Kidney (tissue), 14 donors: ENCODE measurements around the gene C1orf116. TPM values are rescaled to one million over a fixed set of nuclear protein-coding genes. Genes with fewer than 3 reads are reported as not detected.

Experiments
- DNase-seq, 5 donors: peaks; one replicate each; pipeline ENCODE4 v3.0.0-alpha.2; 2013 to 2020
- FAIRE-seq: peaks from 2 replicates; lab custom pipeline; 2012; peaks lifted over from hg19 to GRCh38; lab: Jason Lieb, UNC
- H3K27ac ChIP-seq, 2 donors: one replicate each; pipeline ENCODE4 v1.7.0; 2013; ENCODE audit warnings: low read depth in 2 of 2, low read length in 2 of 2, inconsistent platforms in 1 of 2
- H3K27me3 ChIP-seq: one replicate; pipeline ENCODE4 v1.7.1; 2013; ENCODE audit warnings: low read length, inconsistent platforms; ENCODE audit not compliant: control insufficient read depth, insufficient read depth
- H3K36me3 ChIP-seq, 3 donors: one replicate each; pipeline versions ENCODE4 v1.7.0 to v1.7.1; 2013; ENCODE audit warnings: low read length in 3 of 3, control low read depth in 1 of 3, inconsistent platforms in 1 of 3; ENCODE audit not compliant: insufficient read depth in 3 of 3, control insufficient read depth in 2 of 3
- H3K4me1 ChIP-seq, 3 donors: one replicate each; pipeline versions ENCODE4 v1.7.0 to v1.7.1; 2013; ENCODE audit warnings: low read length in 3 of 3, inconsistent platforms in 1 of 3, low read depth in 1 of 3; ENCODE audit not compliant: control insufficient read depth in 2 of 3, insufficient read depth in 2 of 3
- H3K4me3 ChIP-seq, 3 donors: one replicate each; pipeline versions ENCODE4 v1.7.0 to v1.8.1; 2013; ENCODE audit warnings: low read length in 3 of 3, control low read depth in 1 of 3, inconsistent platforms in 1 of 3
- H3K9ac ChIP-seq, 3 donors: one replicate each; pipeline versions ENCODE4 v1.7.0 to v1.7.1; 2013; ENCODE audit warnings: low read length in 3 of 3, control low read depth in 1 of 3, inconsistent platforms in 1 of 3
- H3K9me3 ChIP-seq, 3 donors: one replicate each; pipeline versions ENCODE4 v1.7.0 to v1.7.1; 2013; ENCODE audit warnings: low read length in 3 of 3, control low read depth in 1 of 3, inconsistent platforms in 1 of 3; ENCODE audit not compliant: control insufficient read depth in 2 of 3, insufficient read depth in 1 of 3
- intact Hi-C: fragments of 100-400 bp; cut with DNase I; formaldehyde crosslinking; loops from one replicate; pipeline ENCODE4 v1.11.1; 2022
- polyA plus RNA-seq: library from polyadenylated mRNA; stranded (reverse); fragments of 350-450 nt; fragmentation: Illumina TruSeq; extraction: RNeasy Lipid Tissue Mini Kit (QIAGEN cat#74804); gene quantifications from one replicate; pipeline ENCODE4 v1.2.3, GENCODE V29; 2014; ENCODE audit warnings: low read depth, low replicate concordance; ENCODE audit not compliant: insufficient read depth
- total RNA-seq: library from RNA; stranded (reverse); fragmentation: NEBNext Ultra II Directional; extraction: Animal tissue kit (Norgen Biotek cat#: 25700); gene quantifications from one replicate; pipeline ENCODE4 v1.2.1, GENCODE V29; 2021
- TF ChIP-seq, protein P1 (sequence below): IDR thresholded peaks from 3 replicates; pipeline ENCODE4 v1.5.1; 2012; ENCODE audit warnings: mild to moderate bottlenecking, moderate library complexity, borderline replicate concordance; ENCODE audit not compliant: insufficient read depth; ENCODE audit errors: extremely low read depth
- donor health status: control.
- donor health status: control.
- donor health status: control.
- donor health status: control.
- donor health status: control.
- donor health status: DM: yes; HTN: yes; CAD: no.
- donor health status: Normal renal cell carcinoma (clear cell type).

Gene C1orf116
- total and polyA plus RNA-seq, 2 donors from 2014 or later = 11.9 to 19.6 TPM

DNA sequence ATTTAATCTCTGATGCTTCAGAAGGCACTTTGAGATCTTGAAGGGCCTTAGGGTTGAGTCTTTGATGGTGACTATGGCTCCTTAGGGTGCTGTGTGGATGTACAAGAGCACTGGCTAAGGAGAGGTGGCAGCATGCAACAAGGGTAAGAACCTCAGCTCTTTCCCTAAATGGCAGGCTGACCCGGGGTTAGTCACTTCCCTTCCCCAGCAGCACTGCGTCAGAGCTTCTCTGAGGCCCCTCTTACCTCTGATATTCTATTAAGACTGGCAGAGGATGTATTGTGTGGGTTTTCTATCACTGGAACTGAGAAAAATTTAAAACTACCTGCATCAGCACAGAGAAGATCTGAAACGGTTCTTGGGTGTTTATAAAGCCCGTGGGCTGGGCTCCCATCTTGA is 11.8 kb downstream of the C1orf116 start:
- H3K9me3 ChIP-seq = no peaks in the 10 kb centered on the region
- H3K9ac ChIP-seq = no peak overlapping the region
- H3K27me3 ChIP-seq = no peaks in the 10 kb centered on the region
- H3K27ac ChIP-seq = no peak overlapping the region
- no peak overlapping the region for H3K4me3 ChIP-seq
- FAIRE-seq (no peak), DNase-seq (no peak)
- intact Hi-C loops = no loop called here
- H3K36me3 ChIP-seq = peaks cover 0 to 5% (median 0%) of the 10 kb centered on the region in 3 donors
- peaks cover 4 to 28% (median 20%) of the 10 kb centered on the region in 3 donors for H3K4me1 ChIP-seq
- TF ChIP-seq, protein P1, sequence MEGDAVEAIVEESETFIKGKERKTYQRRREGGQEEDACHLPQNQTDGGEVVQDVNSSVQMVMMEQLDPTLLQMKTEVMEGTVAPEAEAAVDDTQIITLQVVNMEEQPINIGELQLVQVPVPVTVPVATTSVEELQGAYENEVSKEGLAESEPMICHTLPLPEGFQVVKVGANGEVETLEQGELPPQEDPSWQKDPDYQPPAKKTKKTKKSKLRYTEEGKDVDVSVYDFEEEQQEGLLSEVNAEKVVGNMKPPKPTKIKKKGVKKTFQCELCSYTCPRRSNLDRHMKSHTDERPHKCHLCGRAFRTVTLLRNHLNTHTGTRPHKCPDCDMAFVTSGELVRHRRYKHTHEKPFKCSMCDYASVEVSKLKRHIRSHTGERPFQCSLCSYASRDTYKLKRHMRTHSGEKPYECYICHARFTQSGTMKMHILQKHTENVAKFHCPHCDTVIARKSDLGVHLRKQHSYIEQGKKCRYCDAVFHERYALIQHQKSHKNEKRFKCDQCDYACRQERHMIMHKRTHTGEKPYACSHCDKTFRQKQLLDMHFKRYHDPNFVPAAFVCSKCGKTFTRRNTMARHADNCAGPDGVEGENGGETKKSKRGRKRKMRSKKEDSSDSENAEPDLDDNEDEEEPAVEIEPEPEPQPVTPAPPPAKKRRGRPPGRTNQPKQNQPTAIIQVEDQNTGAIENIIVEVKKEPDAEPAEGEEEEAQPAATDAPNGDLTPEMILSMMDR = no peak

DNA sequence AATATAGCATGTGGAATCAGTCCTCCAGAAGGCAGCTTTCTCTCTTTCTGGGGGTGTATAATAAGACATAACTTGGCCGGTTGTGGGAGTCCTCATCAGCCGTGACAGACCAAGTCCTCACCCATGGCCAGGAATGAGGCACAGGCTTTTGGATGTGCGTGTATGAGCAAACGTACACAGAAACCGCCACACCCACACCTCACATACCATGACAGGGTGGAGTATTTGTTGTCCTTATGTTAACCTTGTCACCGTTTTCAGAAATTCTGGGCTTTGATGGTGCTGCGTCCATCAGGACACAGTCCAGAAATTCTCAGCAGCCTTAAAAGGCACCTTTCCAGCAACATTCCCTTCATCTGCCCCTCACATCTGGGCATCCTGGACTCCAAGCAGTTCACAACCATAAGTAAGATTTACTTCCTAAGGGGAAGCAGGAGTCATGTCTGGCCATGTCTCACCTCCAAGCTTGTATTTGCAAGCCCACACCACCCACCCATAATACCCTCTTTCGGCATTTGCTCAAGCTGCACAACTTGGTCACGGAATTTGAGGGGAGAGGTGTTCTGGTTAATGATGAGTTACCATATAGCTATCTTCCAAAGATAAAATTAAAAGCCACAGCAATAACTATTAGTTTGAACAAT is 12.4 kb downstream of the C1orf116 start:
- H3K4me3 ChIP-seq = no peak overlapping the region
- TF ChIP-seq, protein P1 = no peak
- intact Hi-C loops = no loop called here
- no peak overlapping the region for H3K27ac ChIP-seq
- H3K4me1 ChIP-seq = peaks cover under 1 to 23% (median 15%) of the 10 kb centered on the region in 3 donors
- H3K9ac ChIP-seq = no peak overlapping the region
- H3K27me3 ChIP-seq = no peaks in the 10 kb centered on the region
- DNase-seq = no peak
- H3K36me3 ChIP-seq = peaks cover 0 to 5% (median 0%) of the 10 kb centered on the region in 3 donors
- no peaks in the 10 kb centered on the region for H3K9me3 ChIP-seq
- no peak for FAIRE-seq

DNA sequence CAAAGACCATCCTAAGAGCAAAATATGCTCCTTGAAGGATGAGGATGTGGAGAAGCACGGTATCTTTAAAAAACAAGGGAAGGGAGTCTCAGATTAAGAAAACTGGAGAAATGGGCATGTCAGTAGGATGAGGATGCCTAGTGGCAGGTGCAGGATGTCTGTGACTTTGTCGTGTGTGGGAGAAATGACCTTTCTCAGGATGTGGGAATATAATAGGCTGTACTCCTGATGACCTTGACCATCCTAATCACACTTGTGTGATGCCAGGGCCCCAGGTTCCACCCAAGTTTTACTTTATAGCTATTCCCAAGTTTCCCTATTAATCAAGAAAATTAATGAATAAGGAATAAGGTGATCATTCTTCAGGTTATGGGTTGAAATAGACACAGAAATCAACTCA is 12.9 kb downstream of the C1orf116 start:
- TF ChIP-seq, protein P1 = no peak
- Histone ChIP-seq H3K36me3 (peaks cover 0 to 5% (median 0%) of the 10 kb centered on the region in 3 donors), H3K9ac (no peak overlapping the region), H3K27me3 (no peaks in the 10 kb centered on the region), H3K4me1 (peaks cover 0 to 20% (median 12%) of the 10 kb centered on the region in 3 donors), H3K9me3 (no peaks in the 10 kb centered on the region), H3K27ac (no peak overlapping the region), H3K4me3 (no peak overlapping the region)
- FAIRE-seq = no peak
- intact Hi-C loops = no loop called here
- DNase-seq = no peak
